Body of pancreas (tissue), 4 donors: ENCODE measurements around the gene RABEP2. TPM values are rescaled to one million over a fixed set of nuclear protein-coding genes. Genes with fewer than 3 reads are reported as not detected.

ENCODE experiments used
- ATAC-seq: fragments of 150-250 bp; one replicate; pipeline ENCODE4 v1.9.1; 2016
- DNase-seq, 4 donors: peaks; one replicate each; pipeline ENCODE4 v3.0.0-alpha.2; 2019
- H3K27ac ChIP-seq, 4 donors: fragments of 200-600 bp; sonication (generic); 1 replicate in 3 of 4; 2 replicates in 1 of 4; pipeline versions ENCODE4 v1.5.1 to v1.6.1; 2016 to 2019; ENCODE audit warnings: mild to moderate bottlenecking in 1 of 4, mixed read lengths in 1 of 4, moderate library complexity in 1 of 4
- H3K27me3 ChIP-seq, 2 donors: fragments of 200-600 bp; sonication (generic); one replicate each; pipeline ENCODE4 v1.6.0; 2016; ENCODE audit warnings: mild to moderate bottlenecking in 1 of 2
- H3K36me3 ChIP-seq, 2 donors: fragments of 200-600 bp; sonication (generic); replicated peaks in 1 of 2; 2 replicates each; pipeline ENCODE4 v1.5.1; 2016; ENCODE audit warnings: low read depth in 2 of 2; ENCODE audit not compliant: insufficient read depth in 1 of 2
- H3K4me1 ChIP-seq: fragments of 200-600 bp; sonication (generic); one replicate; pipeline ENCODE4 v1.6.0; 2016
- H3K4me3 ChIP-seq, 2 donors: fragments of 200-600 bp; sonication (generic); 1 replicate in 1 of 2; 2 replicates in 1 of 2; pipeline ENCODE4 v1.5.1; 2016 to 2019
- H3K9me3 ChIP-seq, 3 donors: fragments of 200-600 bp; sonication (generic); 1 replicate in 2 of 3; 2 replicates in 1 of 3; pipeline ENCODE4 v1.5.1; 2016
- POLR2A ChIP-seq, 3 donors: fragments of 450-650 bp; IDR thresholded peaks; one replicate each; pipeline ENCODE4 v1.6.1; 2016; ENCODE audit warnings: antibody characterized with exemption in 3 of 3, mild to moderate bottlenecking in 2 of 3
- WGBS, 2 donors: methylation state at CpG; one replicate each; pipeline ENCODE4 v1.1.5; 2017; 5-methylcytosine and 5-hydroxymethylcytosine counted together
- intact Hi-C: fragments of 100-400 bp; cut with DNase I; formaldehyde crosslinking; loops from one replicate; pipeline ENCODE4 v1.15.1; 2023
- total RNA-seq, 2 donors: library from RNA; depleted of rRNA; stranded (reverse); fragments of >200 nt; gene quantifications; one replicate each; pipeline ENCODE4 v1.1.0, GENCODE V29; 2016
- TF ChIP-seq, protein P1 (sequence below), 7 experiments: fragments of 450-650 bp in 4 of 7; fragments of 200-600 bp in 3 of 7; sonication (generic) in 3 of 7; IDR thresholded peaks; one replicate each; pipeline ENCODE4 v1.5.1; 2016 to 2019; ENCODE audit warnings: antibody characterized with exemption in 7 of 7

RABEP2 gene
- total RNA-seq, 2 donors from 2014 or later, result 27.2 to 118 TPM

DNA sequence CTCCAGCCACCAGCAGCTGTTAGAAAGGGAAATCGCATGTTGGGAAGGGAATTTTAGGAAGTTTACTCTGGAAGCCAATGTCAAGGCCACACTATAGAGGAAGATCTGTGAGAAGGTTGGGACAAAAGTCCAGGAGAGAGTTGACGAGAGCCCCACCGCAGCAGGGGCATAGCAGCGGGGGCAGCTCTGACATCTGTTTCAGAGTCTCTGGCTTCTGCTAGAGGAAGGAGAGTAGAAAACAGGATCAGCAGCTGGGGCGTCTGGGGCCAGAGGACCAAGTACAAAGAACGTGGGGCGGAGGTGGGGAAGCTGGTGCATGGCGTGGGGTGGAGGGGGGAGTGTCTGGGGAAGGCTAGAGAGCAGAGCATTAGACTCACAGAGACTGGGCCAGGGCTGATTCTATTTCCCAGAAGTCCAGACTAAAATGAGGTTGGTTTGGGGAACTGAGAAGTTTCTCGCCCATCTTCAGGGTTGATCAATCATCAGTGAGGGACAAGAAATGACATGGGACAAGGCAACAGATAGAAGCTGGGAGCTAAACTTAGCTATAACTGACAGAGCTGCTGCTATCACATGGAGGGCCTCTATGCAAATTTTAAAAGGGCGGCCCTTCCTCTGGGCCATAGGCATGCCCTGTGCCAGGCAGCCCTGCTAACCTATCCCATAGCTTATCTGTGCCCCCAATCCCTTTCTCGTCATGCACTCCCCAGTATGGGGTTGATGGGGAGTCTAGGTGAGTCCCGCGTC, 1.2 kb downstream of the RABEP2 start:
- no peak for TF ChIP-seq POLR2A (IDR thresholded peaks at IDR 0.05)
- TF ChIP-seq, protein P1, sequence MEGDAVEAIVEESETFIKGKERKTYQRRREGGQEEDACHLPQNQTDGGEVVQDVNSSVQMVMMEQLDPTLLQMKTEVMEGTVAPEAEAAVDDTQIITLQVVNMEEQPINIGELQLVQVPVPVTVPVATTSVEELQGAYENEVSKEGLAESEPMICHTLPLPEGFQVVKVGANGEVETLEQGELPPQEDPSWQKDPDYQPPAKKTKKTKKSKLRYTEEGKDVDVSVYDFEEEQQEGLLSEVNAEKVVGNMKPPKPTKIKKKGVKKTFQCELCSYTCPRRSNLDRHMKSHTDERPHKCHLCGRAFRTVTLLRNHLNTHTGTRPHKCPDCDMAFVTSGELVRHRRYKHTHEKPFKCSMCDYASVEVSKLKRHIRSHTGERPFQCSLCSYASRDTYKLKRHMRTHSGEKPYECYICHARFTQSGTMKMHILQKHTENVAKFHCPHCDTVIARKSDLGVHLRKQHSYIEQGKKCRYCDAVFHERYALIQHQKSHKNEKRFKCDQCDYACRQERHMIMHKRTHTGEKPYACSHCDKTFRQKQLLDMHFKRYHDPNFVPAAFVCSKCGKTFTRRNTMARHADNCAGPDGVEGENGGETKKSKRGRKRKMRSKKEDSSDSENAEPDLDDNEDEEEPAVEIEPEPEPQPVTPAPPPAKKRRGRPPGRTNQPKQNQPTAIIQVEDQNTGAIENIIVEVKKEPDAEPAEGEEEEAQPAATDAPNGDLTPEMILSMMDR (IDR thresholded peaks at IDR 0.05), result no peak
- intact Hi-C loops, result no loop called here
- 24 to 26% methylated on average over 11 to 13 of the region's 13 CpGs for WGBS, 2 donors
- peaks cover 25% of the 10 kb centered on the region for H3K4me1 ChIP-seq
- H3K27me3 ChIP-seq, result no peaks in the 10 kb centered on the region
- peak overlapping the region in 1 of 2 donors; percentile 16 for H3K4me3 ChIP-seq
- ATAC-seq (no peak), DNase-seq (peak; percentile 27 to 42 (median 30))
- H3K36me3 ChIP-seq, result no peaks in the 10 kb centered on the region
- peak overlapping the region; percentile 84 to 100 (median 97) for H3K27ac ChIP-seq
- no peaks in the 10 kb centered on the region for H3K9me3 ChIP-seq

DNA sequence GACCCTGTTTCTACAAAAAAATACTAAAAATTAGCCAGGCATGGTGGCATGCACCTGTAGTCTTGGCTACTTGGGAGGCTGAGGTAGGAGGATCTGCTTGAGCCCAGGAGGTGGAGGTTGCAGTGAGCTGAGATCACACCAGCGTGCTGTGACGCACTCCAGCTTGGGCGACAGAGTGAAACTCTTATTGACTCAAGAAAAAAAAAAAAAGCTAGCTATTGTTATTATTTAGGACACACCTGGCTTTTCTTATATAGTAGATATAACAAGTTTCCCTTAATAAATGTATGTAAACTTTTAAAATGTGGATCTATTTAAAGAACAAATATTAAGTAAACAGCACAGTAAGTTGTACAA, 1.8 kb downstream of the RABEP2 start:
- intact Hi-C loops, result no loop called here
- Histone ChIP-seq H3K9me3 (no peaks in the 10 kb centered on the region), H3K4me3 (no peak overlapping the region), H3K27me3 (no peaks in the 10 kb centered on the region), H3K4me1 (peaks cover 25% of the 10 kb centered on the region), H3K36me3 (no peaks in the 10 kb centered on the region), H3K27ac (peak overlapping the region; percentile 84 to 100 (median 97))
- WGBS, 2 donors, result 38 to 69% methylated on average over 3 of the region's 3 CpGs
- no peak for ATAC-seq
- DNase-seq, result no peak
- TF ChIP-seq, protein P1 (IDR thresholded peaks at IDR 0.05), result no peak
- no peak for TF ChIP-seq POLR2A (IDR thresholded peaks at IDR 0.05)

DNA sequence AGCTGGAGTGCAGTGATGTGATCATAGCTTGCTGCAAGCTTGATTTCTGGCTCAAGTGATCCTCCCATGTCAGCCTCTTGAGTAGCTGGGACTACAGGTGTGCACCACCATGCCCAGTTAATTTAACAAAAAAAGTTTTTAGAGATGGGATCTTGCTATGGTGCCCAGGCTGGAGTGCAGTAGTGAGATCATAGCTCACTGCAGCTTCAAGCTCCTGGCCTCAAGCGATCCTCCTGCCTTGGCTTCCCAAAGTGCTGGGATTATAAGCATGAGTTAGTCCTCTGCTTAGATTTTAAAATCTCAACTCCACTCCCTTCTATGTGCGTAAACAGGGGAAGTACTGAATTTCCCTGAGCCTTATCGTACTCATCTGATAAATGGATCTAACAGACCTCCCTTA, 6.3 kb downstream of the RABEP2 start:
- ATAC-seq, result no peak
- no peak for DNase-seq
- TF ChIP-seq POLR2A (IDR thresholded peaks at IDR 0.05), result no peak
- TF ChIP-seq, protein P1 (IDR thresholded peaks at IDR 0.05), result no peak
- Histone ChIP-seq H3K9me3 (no peaks in the 10 kb centered on the region), H3K27me3 (no peaks in the 10 kb centered on the region), H3K4me1 (peaks cover 16% of the 10 kb centered on the region), H3K27ac (no peak overlapping the region), H3K36me3 (peaks cover 0 to 1% of the 10 kb centered on the region in 2 donors), H3K4me3 (no peak overlapping the region)
- intact Hi-C loops, result no loop called here
- 94 to 96% methylated on average over 3 of the region's 3 CpGs for WGBS, 2 donors

DNA sequence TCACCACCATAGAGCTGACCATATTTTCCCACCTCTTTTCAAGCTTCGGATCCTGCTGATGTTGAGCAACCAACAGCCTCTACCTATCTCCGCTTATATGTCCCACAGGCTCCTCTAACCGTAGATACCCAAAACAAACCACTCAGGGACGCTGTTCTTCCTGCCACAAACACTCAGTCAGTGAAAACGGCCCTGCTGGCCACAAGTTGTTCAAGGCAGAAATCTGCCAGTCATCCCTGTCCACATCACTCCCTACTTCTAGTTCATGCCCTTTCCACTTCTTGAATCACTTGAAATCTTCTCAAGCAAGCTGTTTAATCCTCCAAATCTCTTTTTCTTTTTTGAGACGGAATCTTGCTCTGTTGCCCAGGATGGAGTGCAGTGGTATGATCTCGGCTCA, 7.9 kb downstream of the RABEP2 start:
- H3K4me3 ChIP-seq, result no peak overlapping the region
- TF ChIP-seq POLR2A (IDR thresholded peaks at IDR 0.05), result no peak
- TF ChIP-seq, protein P1 (IDR thresholded peaks at IDR 0.05), result no peak
- DNase-seq, result no peak
- no peaks in the 10 kb centered on the region for H3K27me3 ChIP-seq
- intact Hi-C loops, result no loop called here
- no peak for ATAC-seq
- peaks cover 0 to 3% of the 10 kb centered on the region in 2 donors for H3K36me3 ChIP-seq
- peaks cover under 1% of the 10 kb centered on the region for H3K4me1 ChIP-seq
- no peaks in the 10 kb centered on the region for H3K9me3 ChIP-seq
- no peak overlapping the region for H3K27ac ChIP-seq
- 82 to 92% methylated on average over 7 of the region's 7 CpGs for WGBS, 2 donors

DNA sequence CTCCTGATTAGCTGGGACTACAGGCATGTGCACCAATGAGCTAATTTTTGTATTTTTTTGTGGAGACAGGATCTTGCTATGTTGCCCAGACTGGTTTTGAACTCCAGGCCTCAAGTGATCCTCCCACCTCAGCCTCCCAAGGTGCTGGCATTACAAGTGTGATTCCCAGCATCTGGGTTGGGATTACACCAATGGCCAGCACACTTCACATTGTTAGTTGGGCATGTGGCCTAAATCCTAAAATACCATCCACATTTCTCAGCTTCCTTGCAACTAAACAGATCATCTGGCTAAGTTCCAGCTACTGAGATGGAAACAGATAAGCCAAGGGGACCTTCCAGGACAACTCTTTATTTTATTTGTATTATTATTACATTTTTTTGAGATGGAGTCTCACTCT, 9.9 kb downstream of the RABEP2 start:
- no peaks in the 10 kb centered on the region for H3K27me3 ChIP-seq
- peaks cover 0 to 3% of the 10 kb centered on the region in 2 donors for H3K36me3 ChIP-seq
- DNase-seq, result no peak
- no peak for ATAC-seq
- H3K27ac ChIP-seq, result no peak overlapping the region
- no peak overlapping the region for H3K4me3 ChIP-seq
- H3K9me3 ChIP-seq, result no peaks in the 10 kb centered on the region
- intact Hi-C loops, result no loop called here
- H3K4me1 ChIP-seq, result no peaks in the 10 kb centered on the region
- TF ChIP-seq, protein P1 (IDR thresholded peaks at IDR 0.05), result no peak
- TF ChIP-seq POLR2A (IDR thresholded peaks at IDR 0.05), result no peak
